ENCODE results near the gene COPS9.

Gene COPS9

DNA sequence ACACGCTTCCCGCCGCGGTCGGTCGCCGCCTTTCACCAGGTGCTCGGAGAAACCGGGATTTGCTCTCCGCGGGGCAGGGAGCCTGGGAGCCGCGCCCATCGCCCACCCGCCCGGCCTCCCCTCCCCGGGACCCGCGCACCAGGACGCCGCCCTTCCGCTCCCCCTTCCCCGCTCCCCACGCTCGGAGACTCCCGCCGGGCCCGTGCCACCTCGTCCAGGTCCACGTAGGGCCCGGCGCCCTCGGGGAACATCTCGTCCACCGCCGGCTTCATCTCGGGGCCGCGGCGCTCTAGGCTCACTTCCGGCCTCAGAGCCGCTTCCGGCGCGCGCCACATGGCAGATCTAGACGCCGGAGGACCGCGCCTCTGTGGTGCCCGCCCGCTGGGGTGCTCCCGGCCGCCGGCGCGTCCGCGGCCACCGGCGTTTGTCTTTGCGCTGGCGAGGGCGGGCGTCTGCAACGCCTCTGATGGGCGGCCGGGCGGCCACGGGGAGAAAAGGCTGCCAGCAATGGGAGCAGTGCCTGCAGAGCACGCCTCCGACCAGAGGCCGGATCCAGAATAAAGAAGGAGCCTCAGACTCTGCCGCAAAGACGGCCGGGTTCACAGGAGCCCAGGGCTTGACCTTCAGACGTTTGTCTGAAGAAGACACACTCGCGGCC lies at the start of gene COPS9:
Gene COPS9, minus strand, starts transcription at position 293 of the 658 bp plus-strand sequence. Its CDS starts 21 bp downstream, at position 272.
- DNase-seq (ENCODE audit: low spot score) = peak; percentile 90

DNA sequence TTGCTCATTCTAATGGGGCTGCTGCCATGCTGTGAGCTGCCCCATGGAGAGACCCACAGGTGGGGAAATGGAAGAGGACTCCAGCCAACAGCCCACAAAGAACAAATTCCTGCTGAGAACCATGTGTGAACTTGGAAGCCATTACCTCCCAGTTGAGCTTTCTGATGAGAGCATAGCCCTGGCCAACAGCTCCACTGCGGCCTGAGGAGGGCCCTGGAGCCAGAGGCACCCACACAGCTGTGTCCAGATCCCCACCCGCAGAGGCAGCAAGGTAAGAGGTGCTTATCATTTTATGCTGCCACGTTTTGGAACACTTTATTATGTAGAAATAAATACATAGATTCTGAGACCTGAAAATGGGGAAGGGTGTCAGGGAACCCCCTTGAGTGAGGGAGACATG lies 48.6 kb upstream of the COPS9 start:
- no peak for DNase-seq (ENCODE audit: low spot score)

DNA sequence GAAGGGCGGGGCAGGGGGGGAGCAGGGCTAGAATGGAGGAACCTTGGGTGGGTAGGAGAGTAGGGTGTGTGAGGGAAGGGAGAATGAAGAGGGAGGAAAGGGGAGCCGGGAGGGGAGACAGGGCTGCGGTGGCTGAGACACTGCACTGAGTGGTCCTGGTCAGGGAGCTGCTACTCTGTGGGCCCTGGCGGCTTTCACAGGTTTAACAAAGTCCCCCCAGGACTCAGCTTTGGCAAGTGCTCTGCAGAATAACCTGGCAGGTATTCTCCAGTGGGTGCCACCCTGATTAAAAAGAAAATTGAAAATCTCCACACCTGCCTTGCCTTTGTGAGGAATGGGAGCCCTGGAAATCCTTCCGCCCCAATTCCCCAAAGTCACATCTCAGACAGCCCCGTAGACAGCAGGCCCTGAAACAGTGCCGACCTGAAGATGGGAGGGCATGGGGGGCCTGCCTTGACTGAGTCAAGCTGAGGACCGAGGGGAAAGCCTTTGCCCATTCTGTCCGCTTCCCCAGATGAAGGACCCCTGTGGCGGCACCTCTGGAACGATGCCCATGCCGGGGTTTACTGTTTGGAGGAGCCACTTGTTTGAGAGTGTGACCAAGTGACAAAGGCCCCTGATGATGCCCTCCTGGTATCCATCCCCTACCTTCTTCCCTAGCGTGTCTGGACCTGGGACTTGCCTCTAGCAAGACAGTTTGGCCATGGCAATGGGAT lies 47.9 kb upstream of the COPS9 start:
- no peak for DNase-seq (ENCODE audit: low spot score)

DNA sequence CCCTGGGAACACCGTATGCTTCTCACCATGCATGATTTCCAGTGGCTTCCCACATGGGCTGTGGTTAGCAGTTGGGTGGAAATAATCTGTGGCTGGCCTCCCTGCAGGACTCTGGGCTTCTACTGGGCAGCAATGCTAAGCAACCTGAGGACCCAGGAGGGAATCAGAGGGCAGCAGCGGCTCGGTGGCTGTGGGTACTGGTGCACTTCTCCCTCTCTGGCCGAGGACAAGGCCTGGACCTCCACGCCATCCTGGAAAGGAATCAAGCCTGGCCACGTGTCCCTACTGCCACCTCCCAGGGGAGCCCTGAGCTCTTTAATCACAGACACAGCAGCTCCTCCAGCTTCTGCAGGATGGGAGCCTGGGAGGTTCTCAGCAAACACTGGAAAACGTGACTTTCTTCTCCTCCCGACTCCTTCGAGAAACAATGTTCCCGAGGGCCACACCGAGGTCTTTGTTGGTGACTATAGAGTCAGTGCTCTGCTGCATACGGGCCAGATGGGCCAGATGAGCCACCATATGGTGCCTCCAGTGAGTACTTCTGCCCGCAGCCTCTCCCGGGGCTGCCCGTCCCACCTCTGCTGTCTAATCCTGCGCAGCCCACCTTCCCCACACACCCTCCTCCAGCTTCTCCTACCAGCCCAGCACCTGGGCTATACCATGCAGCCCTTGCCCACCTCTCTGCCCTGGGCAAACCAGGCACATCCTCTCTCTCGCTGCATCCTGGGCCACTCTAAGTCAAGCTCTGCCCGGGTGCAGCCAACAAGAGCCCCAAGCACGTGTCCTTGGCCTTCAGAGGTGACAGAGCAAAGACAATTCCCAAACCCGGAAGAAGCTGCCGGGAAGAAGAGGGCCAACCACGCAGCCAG lies 47.1 kb upstream of the COPS9 start:
- DNase-seq (ENCODE audit: low spot score) = no peak

DNA sequence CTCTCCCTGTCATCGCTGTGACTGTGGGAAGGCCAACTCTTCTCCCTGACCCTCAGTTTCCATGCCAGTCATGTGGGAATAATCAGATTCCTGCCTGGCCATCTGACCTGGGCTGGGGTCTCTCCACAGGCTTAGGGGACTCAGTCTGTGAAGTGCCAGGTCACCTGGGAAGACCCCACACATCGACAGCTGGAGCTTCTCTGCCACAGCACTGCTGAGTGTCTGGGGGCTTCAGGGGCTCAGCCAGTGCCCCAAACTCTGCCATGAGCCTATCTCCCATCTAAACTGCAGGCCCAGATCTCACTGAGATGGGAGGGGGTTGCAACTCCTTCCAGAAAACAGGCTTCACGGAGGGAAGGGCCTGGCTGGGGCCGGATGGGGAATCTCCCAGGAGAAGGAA lies 46.4 kb upstream of the COPS9 start:
- no peak for DNase-seq (ENCODE audit: low spot score)

DNA sequence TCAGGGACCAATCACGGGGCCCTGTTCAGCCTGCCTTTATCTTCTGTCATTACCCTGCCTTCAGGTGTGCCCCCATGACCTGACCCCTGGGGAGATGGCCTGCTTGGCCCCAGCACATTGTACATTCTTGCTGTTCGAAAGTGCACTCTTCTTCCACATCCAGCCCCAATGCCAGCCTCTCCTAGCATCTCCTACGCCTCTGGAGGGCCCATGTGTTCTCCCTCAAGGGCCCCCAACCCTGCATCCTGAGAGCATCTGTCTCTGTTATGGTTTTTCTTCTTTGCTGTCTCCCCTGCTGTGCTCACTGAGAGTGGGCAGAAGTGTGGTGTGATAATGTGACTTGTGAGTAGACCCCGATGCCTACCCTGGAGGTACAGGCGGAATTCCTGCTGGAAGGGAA lies 45.9 kb upstream of the COPS9 start:
- DNase-seq (ENCODE audit: low spot score) = no peak

DNA sequence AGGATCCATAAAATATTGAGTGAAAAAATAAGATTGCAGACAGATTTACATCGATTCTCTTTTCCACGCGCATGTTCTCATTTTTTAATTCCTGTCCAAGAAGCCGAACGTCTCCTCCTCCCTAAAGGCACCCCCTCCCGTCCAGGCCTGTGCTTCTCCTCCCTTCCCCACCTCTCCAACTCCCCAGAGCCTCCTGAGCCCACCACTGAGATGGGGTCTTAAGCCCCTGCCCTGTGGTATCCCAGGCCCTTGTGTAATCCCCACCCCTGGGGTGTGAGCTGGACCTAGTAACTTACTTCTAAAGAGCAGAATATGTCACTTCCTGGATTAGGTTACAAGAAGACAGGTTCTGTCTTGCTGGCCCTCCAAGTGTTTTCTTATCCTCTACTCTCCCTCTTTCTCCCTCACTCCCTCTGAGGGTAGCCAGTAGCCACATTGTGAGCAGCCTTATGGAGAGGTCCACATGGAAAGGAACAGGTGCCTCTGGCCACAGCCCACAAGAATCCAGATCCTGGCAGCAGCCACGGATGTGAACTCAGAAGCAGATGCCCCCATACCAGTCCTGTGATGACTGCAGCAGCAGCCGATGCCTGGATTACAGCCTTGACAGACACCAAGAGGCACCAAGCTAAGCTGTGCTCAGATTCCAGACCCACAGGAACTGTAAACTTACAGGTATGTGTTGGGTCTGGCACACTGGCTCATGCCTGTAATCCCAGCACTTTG lies 44.0 kb upstream of the COPS9 start:
- DNase-seq (ENCODE audit: low spot score) = no peak

DNA sequence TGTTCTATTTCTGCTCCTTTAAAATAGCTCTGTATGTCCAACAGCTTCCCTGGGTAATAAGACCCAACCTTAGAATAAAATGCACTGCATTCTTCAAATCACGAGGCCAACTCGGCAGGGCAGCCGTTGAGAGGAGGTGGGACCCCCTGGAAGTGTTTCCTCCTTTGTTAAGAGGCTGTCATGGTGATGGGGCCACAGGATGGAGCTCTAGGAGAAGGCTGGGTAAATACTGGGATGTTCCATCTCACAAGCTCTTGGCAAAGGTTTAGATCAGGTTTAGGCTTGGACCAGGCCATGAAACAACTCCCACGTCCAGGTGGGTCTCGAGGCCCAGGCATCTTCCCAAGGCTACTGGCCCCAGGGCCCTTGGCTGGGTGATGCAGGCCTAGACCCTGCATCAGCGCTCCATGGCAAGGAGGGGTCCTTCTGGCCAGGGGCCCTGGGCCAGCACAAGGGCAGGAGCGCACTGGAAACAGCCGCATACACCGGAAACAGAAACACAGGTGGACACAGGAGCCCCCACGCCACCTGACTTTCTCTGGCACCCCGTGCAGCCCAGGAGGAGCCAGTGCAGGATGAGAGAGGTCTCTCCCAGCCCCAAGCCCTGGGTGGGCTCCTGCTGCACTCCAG lies 43.2 kb upstream of the COPS9 start:
- no peak for DNase-seq (ENCODE audit: low spot score)

DNA sequence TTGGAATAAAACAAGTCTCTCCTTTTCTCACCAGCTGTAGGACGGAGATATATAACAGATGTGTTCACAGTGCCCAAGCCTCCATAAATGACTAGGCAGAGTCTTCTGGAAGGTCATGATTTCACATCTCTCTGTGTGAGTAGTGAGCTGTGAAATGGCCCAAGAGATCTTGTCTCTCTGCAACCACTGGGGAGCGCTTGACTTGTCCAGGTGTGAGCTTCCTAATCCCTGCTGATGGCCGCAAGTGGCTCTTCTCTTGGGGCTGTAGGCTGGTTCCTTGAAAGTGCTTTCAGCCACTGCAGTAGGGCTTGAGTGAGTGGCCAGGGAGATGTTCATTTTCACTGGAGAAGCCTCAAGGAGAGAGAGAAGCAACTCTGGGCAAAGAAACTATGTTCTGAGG lies 42.5 kb upstream of the COPS9 start:
- no peak for DNase-seq (ENCODE audit: low spot score)

DNA sequence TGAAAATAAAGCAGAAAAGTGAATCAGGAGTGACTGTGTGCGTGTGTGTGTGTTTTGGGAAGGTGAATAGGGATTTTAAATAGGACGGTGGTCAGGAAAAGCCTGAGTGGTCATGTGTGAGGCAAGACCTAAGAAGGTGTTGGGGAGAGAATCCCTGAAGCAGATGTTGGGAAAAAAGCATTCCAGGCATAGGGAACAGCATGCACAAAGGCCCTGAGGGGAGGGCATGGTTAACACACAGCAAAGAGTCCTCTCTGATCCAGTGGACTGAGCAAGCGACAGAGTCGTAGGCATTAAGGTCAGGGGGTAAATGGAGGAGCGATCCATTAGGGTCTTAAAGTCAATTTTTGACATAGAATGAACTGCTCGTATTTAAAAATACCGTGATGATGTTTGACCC lies 38.4 kb upstream of the COPS9 start:
- DNase-seq (ENCODE audit: low spot score) = no peak

DNA sequence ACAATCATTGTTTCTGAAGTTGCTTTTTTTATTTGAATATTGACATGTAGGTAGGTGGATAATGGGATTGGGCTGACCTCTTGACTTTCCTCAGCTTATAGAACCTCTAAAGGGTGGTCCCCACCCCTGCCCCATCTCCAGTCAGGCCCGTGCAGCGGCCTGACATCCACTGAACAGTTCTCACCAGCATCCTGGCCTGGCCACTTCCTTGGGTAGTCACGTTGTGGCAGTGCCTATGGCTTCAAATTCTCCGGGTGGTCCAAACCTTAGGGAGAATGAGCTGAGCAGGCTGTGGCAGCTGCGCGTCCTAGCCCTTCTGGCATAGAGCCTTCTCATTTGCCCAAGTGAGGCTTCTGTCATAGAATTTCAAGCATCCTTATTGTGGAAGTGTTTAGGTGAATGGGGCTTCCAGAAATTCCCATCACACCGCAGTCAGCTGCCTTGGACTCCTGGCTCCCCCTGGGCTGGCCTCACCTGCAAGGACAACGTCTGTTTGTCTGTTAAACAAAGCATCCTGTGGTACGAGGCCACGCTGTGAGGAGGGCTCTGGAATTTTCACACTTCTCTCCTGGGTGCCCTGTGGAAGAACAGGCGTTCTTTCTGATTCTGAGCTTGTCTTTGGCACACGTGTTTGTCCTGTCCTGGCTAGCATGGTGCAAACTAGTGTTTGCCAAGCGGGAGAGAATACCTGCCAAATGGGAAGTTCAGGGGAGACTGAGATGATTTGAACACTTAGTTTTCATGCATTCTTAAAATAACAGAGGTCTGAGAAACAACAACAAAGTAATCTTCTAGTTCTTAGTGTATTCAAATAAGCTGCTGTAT lies 36.2 kb upstream of the COPS9 start:
- no peak for DNase-seq (ENCODE audit: low spot score)

DNA sequence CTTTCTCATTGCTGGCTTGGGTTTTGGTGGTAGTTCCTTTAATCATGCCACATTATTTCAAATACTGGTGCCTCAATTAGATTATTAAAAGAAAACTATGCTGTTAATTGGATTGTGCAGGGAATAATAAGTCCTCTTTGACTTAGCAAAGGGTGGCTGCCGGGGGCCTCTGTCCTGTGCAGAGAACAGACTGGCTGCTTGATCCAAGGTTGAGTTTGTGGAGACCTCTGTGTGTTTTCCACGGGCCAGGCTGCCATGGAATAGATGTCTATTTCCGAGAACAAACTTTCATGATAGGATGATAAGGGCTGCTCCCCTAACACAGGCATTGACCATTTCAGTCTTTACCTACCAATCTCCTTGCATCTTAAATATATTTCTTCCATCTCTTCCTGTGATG lies 34.8 kb upstream of the COPS9 start:
- DNase-seq (ENCODE audit: low spot score) = no peak

DNA sequence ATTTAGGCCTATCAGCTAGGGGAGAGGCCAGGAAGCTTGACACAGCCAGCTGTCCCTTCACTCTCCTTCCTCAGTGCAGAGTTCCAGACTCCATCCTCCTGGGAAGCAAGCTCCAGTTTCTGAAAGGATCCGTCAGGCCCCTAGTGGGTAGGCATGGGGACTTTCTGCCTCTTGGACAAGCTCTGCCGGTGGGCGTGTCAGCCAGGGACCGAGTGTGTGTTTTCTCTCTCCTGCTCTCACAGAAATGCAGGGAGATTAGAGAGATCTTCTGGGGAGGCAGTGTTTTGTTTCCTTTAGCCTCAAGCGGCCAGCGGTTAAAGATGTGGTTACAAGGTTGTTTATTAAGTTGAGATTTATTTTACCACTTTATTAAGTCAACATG lies 34.2 kb upstream of the COPS9 start:
- DNase-seq (ENCODE audit: low spot score) = no peak

DNA sequence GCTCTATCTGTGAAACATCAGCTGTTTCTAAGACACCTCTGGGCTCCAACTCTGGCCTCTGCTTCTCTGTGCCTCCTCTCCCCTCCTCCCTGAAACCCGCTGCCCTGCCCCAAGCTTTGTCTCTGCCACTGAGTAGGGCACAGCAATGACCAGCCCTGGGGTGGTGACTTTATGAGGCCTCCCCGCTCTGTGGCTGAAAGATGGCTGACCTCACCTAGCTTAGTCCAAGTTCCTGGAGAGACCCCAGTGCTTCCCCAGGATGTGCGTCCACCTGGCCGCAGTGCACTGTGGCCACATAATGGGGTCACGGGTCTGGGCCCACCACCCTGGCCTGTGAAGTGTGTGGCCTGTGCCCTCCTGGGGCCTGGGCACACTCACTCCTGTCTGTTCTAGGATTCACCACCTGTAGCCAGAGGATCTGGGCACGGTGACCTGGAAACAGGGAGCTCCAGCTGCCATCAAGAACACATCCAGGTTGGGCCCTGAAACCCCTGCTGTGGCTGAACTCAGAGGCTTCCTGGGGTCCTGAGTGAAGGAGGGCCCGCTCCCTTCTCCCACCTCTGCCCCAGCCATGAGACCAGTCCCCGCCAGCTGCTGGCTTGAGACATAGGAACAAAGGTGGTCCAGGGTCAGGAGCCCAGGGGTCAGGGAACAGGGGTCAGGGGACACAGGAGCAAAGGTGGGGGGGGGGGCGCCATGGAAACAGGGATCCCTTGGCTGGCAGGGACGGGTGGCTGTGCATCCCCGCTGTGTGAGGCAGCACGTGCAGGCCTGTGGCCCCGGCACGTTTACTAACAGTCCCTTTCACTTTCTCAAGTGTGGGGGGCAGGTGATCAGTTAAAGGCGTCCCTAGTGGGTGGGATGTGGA lies 33.6 kb upstream of the COPS9 start:
- DNase-seq (ENCODE audit: low spot score) = no peak

DNA sequence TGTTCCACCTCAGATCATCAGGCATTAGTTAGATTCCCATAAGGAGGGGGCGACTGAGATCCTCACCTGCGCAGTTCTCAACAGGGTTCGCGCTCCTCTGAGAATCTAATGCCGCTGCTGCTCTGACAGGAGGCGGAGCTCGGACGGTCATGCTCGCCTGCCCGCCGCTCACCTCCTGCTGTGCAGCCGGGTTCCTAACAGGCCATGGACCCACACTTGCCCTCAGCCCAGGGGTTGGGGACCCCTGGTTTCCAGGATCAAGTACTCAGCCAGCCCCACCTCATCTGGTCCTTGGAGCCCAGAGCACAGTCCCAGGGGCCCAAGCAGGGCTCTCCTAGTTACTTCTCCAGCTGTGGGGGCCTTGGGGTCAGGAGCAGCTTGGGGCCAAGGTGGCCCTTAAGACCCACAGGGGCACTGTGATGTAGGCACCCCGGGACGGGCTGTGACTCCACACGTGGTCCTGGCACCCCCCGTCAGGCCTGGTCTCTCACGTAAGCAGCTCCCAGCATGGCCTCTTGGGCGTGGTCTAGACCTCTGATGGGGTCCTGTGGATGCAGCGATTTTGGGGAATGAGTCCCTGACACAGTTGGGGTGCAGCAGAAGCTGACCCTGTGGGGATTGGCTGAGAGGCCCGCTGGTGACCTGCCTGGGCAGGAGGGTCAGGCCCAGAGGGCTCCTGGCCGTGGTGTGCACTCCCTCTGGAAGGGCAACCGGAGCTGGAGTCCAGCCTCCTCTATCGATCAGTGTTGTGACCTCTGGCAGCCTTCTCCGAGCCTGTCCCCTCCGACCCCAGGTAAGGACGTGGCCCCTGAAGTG lies 32.6 kb upstream of the COPS9 start:
- DNase-seq (ENCODE audit: low spot score) = no peak

DNA sequence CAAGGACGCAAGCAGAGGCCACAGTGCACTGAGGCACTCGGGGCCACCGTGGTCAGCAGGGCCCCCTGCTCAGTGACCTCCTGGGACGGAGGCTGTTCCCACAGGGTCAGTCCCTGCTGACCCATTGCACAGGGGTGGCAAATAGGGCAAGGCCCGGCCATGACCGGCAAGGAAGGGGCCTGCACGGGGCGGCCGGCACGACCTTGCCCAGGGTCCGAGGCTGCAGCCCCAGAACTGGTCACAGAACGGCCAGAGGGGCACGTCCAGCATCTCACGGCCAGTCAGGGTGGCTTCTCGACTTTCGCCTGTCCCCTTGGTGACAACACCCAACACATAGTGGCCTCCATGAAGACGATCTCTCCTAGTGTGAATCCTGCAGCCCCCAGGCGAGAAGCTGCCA lies 31.9 kb upstream of the COPS9 start:
- DNase-seq (ENCODE audit: low spot score) = no peak

DNA sequence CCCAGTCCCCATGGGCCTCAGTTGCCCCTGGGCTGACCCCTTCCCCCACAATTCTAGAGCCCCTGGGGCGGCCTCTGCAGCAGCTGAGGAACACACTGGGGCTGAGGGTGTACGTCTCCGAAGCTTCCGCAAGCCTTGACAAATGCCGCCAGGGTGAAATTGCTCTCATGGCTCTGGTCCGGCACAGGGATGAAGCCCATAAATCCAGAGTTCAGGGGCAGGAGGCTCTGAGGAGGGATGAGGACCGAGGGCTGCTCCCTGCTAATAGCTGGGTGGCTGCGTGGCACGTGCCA lies 31.4 kb upstream of the COPS9 start:
- DNase-seq (ENCODE audit: low spot score) = no peak

DNA sequence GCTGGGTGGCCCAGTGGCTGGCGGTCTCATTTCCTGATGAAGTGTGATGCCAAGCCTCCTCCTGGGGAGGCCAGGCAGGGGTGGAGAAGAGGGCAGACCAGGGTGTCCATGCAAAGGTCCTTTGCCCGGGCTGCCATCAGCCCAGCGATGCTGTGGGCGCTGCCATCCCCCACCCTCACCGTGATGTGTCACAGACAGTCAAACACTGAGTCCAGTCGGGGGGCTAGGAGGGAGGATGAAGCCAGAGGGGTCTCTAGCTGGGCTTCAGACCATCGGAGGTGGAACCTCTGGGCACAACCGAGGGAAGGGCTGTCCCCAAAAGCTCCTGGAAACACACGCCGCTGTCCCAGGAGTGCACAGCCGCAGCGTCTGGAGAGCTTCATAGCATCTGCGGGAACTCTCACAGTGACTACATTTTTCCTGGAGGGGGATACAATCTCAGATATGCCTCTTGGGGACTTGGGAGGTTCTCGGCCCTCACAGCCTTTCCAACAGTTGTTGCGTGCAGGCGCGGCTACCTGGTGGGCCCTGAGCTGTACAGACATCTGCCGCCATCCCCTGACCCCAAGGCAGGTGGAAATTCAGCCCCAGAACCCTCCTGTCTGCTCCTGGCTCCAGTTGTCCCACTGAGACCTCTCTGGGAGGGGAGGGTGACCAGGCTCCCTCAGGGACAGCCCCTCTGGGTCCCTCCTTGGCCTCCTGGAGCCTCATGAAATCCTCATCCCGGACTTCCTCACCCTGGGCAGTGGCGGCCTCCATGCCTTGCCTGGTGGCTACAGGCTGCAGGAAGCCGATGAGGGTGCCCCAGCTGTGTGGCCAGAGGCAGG lies 30.9 kb upstream of the COPS9 start:
- no peak for DNase-seq (ENCODE audit: low spot score)

Data from CD4-positive, alpha-beta T cell treated with Interleukin-2 at 100 ng/mL for 4 hours (primary cell).